HG02884 (cell line): ENCODE data around the gene CAPZB.

Source experiments
- ATAC-seq: cut with Tn5 transposase; IDR thresholded peaks from one replicate; pipeline ENCODE4 v1.9.1; 2021; ENCODE audit warnings: mild to moderate bottlenecking, moderate library complexity; ENCODE audit not compliant: unreplicated experiment

The CAPZB gene

GRCh38 chr1:19410393-19410792 is 74.9 kb downstream of the CAPZB start:
- ATAC-seq: no peak

- ATAC-seq: no peak
Observed at GRCh38 chr1:19409477-19410341, 75.6 kb downstream of the CAPZB start.

GRCh38 chr1:19407494-19408096 is 77.7 kb downstream of the CAPZB start:
- no peak for ATAC-seq

- ATAC-seq: no peak
Observed at GRCh38 chr1:19406680-19407079, 78.7 kb downstream of the CAPZB start.

- ATAC-seq: no peak
Observed at GRCh38 chr1:19405761-19406487, 79.4 kb downstream of the CAPZB start.

- no peak for ATAC-seq
Observed at GRCh38 chr1:19405195-19405760, 80.1 kb downstream of the CAPZB start.

- no peak for ATAC-seq
Observed at GRCh38 chr1:19404748-19405147, 80.6 kb downstream of the CAPZB start.

- no peak for ATAC-seq
Observed at GRCh38 chr1:19403256-19403655, 82.1 kb downstream of the CAPZB start.

- ATAC-seq: no peak
Observed at GRCh38 chr1:19402031-19402813, 83.1 kb downstream of the CAPZB start.

GRCh38 chr1:19401535-19401889 is 83.8 kb downstream of the CAPZB start:
- no peak for ATAC-seq

GRCh38 chr1:19400875-19401534 is 84.3 kb downstream of the CAPZB start:
- ATAC-seq: no peak

- ATAC-seq: no peak
Observed at GRCh38 chr1:19400192-19400611, 85.1 kb downstream of the CAPZB start.

- ATAC-seq: no peak
Observed at GRCh38 chr1:19398309-19398760, 87.0 kb downstream of the CAPZB start.

GRCh38 chr1:19397217-19397945 is 88.0 kb downstream of the CAPZB start:
- no peak for ATAC-seq

GRCh38 chr1:19396280-19396679 is 89.1 kb downstream of the CAPZB start:
- ATAC-seq: no peak

GRCh38 chr1:19395678-19396192 is 89.6 kb downstream of the CAPZB start:
- no peak for ATAC-seq

- no peak for ATAC-seq
Observed at GRCh38 chr1:19393046-19393445, 92.3 kb downstream of the CAPZB start.

- no peak for ATAC-seq
Observed at GRCh38 chr1:19392221-19392620, 93.1 kb downstream of the CAPZB start.

GRCh38 chr1:19391596-19391981 is 93.8 kb downstream of the CAPZB start:
- no peak for ATAC-seq
